NCI-H1105 treated with DMSO at 0.1 percent for 48 hours (cell line): ENCODE data around the gene ANKRD40CL.

ENCODE experiments used
- DNase-seq: peaks from one replicate; lab custom pipeline; 2025; lab: John Stamatoyannopoulos, UW

The ANKRD40CL gene

GRCh38 chr17:50787106-50787505 lies 19.8 kb upstream of the ANKRD40CL start:
- no peak for DNase-seq

GRCh38 chr17:50785946-50786570 lies 18.7 kb upstream of the ANKRD40CL start:
- DNase-seq: peak; percentile 20

GRCh38 chr17:50785126-50785525 lies 17.8 kb upstream of the ANKRD40CL start:
- DNase-seq: no peak

GRCh38 chr17:50783905-50784304 lies 16.6 kb upstream of the ANKRD40CL start:
- DNase-seq: no peak

GRCh38 chr17:50783193-50783660 lies 15.9 kb upstream of the ANKRD40CL start:
- DNase-seq: peak; percentile 81

- no peak for DNase-seq
Measured at GRCh38 chr17:50781167-50781566, 13.8 kb upstream of the ANKRD40CL start.

- no peak for DNase-seq
Measured at GRCh38 chr17:50779747-50780353, 12.5 kb upstream of the ANKRD40CL start.

- DNase-seq: no peak
Measured at GRCh38 chr17:50778988-50779387, 11.7 kb upstream of the ANKRD40CL start.

- DNase-seq: no peak
Measured at GRCh38 chr17:50778471-50778870, 11.2 kb upstream of the ANKRD40CL start.

GRCh38 chr17:50775926-50776325 lies 8.6 kb upstream of the ANKRD40CL start:
- no peak for DNase-seq

GRCh38 chr17:50774225-50774803 lies 7.0 kb upstream of the ANKRD40CL start:
- DNase-seq: no peak

GRCh38 chr17:50771991-50772785 lies 4.9 kb upstream of the ANKRD40CL start:
- DNase-seq: no peak

- no peak for DNase-seq
Measured at GRCh38 chr17:50770346-50770745, 3.0 kb upstream of the ANKRD40CL start.

- no peak for DNase-seq
Measured at GRCh38 chr17:50769884-50770283, 2.6 kb upstream of the ANKRD40CL start.

GRCh38 chr17:50768346-50768761 lies 1.0 kb upstream of the ANKRD40CL start:
- DNase-seq: no peak

- no peak for DNase-seq
Measured at GRCh38 chr17:50767030-50767429, 288 bp downstream of the ANKRD40CL start.

- DNase-seq: no peak
Measured at GRCh38 chr17:50766222-50767023, 895 bp downstream of the ANKRD40CL start.

GRCh38 chr17:50765454-50766221 lies 1.7 kb downstream of the ANKRD40CL start:
- DNase-seq: no peak

GRCh38 chr17:50764734-50765149 lies 2.6 kb downstream of the ANKRD40CL start:
- DNase-seq: no peak

- peak; percentile 17 for DNase-seq
Measured at GRCh38 chr17:50763716-50764475, 3.4 kb downstream of the ANKRD40CL start.
